Tongue (tissue), 1 donor: ENCODE data around the gene PTK7. TPM values are rescaled to one million over a fixed set of nuclear protein-coding genes. Genes with fewer than 3 reads are reported as not detected.

Experiments
- total RNA-seq: library from RNA; depleted of rRNA; stranded (reverse); fragments of >200 nt; gene quantifications from one replicate; pipeline ENCODE4 v1.2.3, GENCODE V29; 2014

Gene PTK7
- total RNA-seq, 1 donor from 2014 or later, result 67.8 TPM

Other genes with a start within 250 kb of the PTK7 start
- gene RPL7L1, start 196.7 kb upstream of the PTK7 start, total RNA-seq, result 134 TPM
- gene PTCRA, start 160.3 kb upstream of the PTK7 start, total RNA-seq, result 1.8 TPM
- 23.7 TPM for gene CNPY3, start 146.8 kb upstream of the PTK7 start, total RNA-seq
- gene GNMT, start 115.6 kb upstream of the PTK7 start, total RNA-seq, result 0.41 TPM
- 23.1 TPM for gene PEX6, start 97.1 kb upstream of the PTK7 start, total RNA-seq
- 37.3 TPM for gene PPP2R5D, start 91.7 kb upstream of the PTK7 start, total RNA-seq
- gene MEA1, start 62.4 kb upstream of the PTK7 start, total RNA-seq, result 23.8 TPM
- gene KLHDC3, start 62.1 kb upstream of the PTK7 start, total RNA-seq, result 249 TPM
- gene RRP36, start 54.7 kb upstream of the PTK7 start, total RNA-seq, result 45.0 TPM
- 37.4 TPM for gene CUL7, start 22.5 kb upstream of the PTK7 start, total RNA-seq
- 20.9 TPM for gene MRPL2, start 16.9 kb upstream of the PTK7 start, total RNA-seq
- gene KLC4, start 16.7 kb upstream of the PTK7 start, total RNA-seq, result 32.3 TPM
- 28.3 TPM for gene SRF, start 95.0 kb downstream of the PTK7 start, total RNA-seq
- gene CUL9, start 105.9 kb downstream of the PTK7 start, total RNA-seq, result 16.3 TPM
- gene DNPH1, start 153.2 kb downstream of the PTK7 start, total RNA-seq, result 33.0 TPM
- 0.10 TPM for gene TTBK1, start 167.2 kb downstream of the PTK7 start, total RNA-seq
- gene SLC22A7, start 221.9 kb downstream of the PTK7 start, total RNA-seq, result not detected
- 0.62 TPM for gene CRIP3, start 232.5 kb downstream of the PTK7 start, total RNA-seq